IPS DF 4.7 (cell line): ENCODE data around the gene SYDE2.
"Not testable (repeated sequence)": the region's sequence is repeated elsewhere in the genome, so short reads cannot be mapped to it uniquely, and the experiment has no call there.

ENCODE experiments used
- DNase-seq: peaks from one replicate; pipeline ENCODE4 v3.0.0-alpha.2; 2013; ENCODE audit warnings: low spot score; ENCODE audit errors: extremely low read depth

The SYDE2 gene, protein sequence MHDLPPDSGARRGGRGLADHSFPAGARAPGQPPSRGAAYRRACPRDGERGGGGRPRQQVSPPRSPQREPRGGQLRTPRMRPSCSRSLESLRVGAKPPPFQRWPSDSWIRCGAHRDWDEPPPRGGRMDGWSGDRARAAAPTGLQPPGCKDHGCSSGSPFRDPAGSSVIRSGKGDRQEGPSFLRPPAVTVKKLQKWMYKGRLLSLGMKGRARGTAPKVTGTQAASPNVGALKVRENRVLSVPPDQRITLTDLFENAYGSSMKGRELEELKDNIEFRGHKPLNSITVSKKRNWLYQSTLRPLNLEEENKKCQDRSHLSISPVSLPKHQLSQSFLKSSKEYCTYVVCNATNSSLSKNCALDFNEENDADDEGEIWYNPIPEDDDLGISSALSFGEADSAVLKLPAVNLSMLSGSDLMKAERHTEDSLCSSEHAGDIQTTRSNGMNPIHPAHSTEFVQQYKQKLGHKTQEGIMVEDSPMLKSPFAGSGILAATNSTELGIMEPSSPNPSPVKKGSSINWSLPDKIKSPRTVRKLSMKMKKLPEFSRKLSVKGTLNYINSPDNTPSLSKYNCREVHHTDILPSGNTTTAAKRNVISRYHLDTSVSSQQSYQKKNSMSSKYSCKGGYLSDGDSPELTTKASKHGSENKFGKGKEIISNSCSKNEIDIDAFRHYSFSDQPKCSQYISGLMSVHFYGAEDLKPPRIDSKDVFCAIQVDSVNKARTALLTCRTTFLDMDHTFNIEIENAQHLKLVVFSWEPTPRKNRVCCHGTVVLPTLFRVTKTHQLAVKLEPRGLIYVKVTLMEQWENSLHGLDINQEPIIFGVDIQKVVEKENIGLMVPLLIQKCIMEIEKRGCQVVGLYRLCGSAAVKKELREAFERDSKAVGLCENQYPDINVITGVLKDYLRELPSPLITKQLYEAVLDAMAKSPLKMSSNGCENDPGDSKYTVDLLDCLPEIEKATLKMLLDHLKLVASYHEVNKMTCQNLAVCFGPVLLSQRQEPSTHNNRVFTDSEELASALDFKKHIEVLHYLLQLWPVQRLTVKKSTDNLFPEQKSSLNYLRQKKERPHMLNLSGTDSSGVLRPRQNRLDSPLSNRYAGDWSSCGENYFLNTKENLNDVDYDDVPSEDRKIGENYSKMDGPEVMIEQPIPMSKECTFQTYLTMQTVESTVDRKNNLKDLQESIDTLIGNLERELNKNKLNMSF

DNA sequence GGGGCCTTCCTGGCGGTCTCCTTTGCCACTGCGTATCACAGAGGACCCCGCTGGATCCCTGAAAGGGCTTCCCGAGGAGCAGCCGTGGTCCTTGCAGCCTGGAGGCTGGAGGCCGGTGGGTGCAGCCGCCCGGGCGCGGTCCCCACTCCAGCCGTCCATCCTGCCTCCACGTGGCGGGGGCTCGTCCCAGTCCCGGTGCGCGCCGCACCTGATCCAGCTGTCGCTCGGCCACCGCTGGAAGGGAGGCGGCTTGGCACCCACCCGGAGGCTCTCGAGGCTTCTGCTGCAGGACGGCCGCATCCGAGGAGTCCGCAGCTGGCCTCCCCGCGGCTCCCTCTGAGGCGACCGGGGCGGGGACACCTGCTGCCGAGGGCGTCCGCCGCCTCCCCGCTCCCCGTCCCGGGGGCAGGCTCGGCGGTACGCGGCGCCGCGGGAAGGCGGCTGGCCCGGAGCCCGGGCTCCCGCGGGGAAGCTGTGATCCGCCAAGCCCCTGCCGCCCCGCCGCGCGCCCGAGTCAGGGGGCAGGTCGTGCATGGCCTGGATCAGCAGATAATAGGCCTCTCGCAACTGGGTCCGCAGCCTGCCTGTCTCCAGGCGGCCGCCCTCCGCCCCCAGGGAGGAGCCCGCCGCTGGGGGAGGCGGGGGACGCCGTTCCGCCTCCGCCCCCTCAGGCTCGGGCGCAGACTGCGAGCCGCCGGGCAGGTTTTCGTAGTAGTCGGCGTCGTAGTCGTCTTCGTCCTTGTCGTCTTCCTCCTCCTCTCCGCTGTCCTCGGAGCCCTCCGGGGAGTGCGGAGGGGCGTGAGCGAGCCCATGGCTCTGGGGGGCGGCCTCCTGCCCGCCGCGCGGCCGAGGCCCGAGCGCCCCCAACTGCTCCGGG lies at the start of gene SYDE2:
Gene SYDE2, minus strand, starts transcription at position 554 of the 877 bp plus-strand sequence. Its CDS starts 20 bp downstream, at position 534.
- no peak for DNase-seq

GRCh38 chr1:85249042-85249441 lies 48.2 kb upstream of the SYDE2 start:
- DNase-seq, result not testable (repeated sequence)

DNA sequence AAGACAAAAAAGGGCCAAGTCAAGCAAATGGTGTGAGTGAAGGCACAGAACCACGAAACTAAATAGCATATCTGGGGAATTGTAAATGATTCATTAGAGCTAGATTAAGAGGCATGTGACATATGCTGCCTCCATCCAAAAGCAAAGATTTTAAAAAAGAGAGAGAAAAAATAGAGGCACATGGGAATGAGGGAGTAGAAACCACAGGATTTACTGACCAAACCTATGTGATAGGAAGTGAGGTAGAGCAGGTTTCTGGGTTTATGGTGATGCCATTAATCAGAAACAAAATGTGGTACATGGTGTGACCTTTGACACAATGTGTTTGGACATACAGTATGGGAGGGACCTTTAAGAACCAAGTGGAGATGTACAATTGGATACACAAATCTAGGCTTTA lies 45.1 kb upstream of the SYDE2 start:
- DNase-seq, result no peak

GRCh38 chr1:85245456-85245855 lies 44.6 kb upstream of the SYDE2 start:
- DNase-seq, result no peak

GRCh38 chr1:85244271-85245061 lies 43.6 kb upstream of the SYDE2 start:
- DNase-seq, result no peak

- DNase-seq, result no peak
Measured at GRCh38 chr1:85243372-85243771, 42.6 kb upstream of the SYDE2 start.

DNA sequence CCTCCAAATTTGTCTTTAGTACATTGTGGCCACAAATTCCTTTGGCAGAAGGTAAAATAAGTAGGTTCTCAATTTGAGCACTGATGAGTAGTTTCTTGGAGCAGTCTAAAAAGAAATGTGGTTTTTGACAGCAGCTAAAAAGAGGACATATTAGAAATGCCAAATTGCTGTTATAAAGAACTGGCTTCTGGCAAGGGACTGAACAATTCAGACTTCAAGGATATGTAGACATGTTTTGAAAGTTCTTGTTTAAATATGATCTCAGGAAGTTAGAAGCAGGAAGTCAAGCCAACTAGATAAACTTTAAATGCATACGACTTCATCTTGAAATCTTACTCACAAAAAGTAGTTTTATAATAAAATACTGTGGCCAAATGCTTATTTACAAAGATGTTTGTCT lies 39.8 kb upstream of the SYDE2 start:
- DNase-seq, result no peak

DNA sequence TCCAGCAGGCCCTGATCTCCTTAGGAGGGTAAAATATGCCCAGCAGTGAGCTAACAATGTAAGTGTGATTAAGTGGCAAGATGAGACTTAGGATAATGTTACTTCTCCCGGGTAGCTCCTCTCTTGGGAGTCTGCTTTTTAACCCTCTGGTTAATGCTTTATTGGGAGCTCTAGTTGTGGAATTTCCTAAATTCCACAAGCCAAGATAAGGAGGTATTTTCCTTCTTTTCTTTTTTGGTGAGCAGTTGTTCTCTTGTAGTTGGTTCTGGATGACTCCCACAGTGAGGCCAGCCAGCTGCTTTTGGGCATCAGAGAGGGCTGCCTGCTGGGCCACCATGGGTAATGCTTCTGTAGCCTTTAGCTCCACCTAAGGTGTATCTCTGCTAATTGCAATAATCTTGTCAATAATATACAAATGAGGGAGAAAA lies 39.4 kb upstream of the SYDE2 start:
- DNase-seq, result no peak

DNA sequence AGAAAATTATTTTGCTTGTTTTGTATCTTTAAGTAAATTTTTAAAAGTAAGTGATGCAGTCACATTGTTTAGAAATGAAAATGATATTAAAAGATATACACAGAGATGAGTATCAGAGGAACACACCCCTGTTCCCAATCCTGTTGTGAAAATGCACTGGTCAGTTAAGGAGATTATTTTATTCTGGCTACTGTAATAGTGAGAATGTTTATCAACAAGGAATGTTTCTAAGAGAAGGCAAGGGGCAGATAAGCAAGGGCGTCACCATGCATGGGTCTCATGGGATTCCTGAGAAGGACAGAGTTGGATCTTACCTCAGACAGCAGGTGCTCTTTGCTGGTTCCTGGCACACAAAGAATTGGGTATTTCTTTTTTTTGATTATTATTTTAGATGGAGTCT lies 36.8 kb upstream of the SYDE2 start:
- no peak for DNase-seq

GRCh38 chr1:85230305-85230977 lies 29.6 kb upstream of the SYDE2 start:
- DNase-seq, result no peak

- DNase-seq, result no peak
Measured at GRCh38 chr1:85229574-85230097, 28.8 kb upstream of the SYDE2 start.

DNA sequence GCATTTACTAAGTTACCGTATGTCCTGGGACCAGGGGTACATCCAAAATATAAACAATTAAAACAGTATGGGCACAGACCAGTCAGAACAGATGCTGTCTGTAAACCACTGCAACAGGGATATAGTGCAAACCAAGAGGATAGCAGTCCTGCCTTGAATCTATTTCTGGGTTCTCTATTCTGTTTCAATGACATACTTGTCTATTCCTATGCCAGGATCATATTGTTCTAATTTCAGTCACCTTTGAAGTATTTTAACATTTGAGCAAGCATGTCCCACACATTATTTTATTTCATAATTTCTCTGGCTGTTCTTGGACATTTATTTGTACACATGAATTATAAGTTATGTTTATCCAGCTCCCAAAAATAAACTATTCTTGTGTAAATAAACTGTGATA lies 28.2 kb upstream of the SYDE2 start:
- DNase-seq, result no peak

- no peak for DNase-seq
Measured at GRCh38 chr1:85225624-85226380, 25.0 kb upstream of the SYDE2 start.

DNA sequence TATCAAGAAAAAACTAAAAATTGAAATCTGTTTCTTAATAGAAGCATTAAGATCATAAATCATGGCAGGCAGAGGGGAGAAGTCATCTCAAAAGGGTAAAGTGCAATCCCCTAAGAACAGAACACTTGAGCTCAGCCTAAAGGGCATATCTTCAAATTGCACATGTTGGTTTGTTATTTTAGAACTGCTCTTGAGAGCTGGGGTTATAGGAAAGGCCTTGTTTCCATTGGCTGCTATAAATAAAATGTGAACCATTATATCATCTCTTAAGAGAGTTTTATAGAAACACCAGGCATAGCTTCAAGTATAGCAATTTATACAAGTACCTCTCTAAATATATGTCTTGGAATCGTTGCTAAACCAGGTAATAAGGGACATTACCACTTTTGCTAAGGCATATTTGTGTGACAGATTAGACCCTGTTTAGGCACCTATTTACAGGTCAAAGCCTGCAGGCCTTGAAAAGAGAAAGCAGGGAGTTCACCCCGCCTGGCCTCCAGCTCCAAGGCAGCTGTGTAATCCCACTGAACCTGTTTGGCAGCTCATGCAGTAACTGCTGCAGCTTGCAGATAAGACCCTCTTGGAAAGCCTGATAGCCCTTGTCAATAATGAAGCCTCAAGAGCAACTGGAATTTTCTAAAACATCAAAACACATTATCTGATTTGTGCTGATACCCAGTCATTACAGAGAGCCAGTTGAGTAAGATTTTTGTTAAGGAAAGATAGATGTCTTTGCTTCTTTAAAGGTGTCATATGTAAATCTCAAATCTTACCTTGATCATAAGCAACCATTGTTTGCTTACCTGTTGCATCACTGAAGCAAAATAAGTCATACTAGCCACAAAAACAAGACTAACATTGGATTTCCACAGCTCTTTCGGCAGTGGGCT lies 24.2 kb upstream of the SYDE2 start:
- DNase-seq, result no peak

DNA sequence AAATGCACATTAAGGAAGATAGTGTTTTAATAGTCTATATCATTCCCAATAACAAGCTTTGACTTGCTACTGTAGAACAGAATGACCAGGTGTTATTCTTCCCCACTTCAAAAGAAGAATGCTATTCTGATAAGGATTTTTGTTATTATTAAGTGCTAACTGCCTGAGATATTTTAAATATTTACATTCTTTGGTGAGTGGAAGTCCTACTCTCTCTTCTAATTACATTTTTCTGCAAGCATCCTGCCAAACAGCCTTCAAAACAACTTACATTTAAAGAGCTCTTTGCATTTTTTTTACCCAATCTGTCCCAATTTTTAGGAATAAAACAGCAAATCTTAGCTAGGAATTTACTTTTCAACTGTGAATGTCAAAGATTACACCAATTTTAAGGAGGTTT lies 23.5 kb upstream of the SYDE2 start:
- DNase-seq, result no peak

- DNase-seq, result no peak
Measured at GRCh38 chr1:85223334-85223733, 22.5 kb upstream of the SYDE2 start.

DNA sequence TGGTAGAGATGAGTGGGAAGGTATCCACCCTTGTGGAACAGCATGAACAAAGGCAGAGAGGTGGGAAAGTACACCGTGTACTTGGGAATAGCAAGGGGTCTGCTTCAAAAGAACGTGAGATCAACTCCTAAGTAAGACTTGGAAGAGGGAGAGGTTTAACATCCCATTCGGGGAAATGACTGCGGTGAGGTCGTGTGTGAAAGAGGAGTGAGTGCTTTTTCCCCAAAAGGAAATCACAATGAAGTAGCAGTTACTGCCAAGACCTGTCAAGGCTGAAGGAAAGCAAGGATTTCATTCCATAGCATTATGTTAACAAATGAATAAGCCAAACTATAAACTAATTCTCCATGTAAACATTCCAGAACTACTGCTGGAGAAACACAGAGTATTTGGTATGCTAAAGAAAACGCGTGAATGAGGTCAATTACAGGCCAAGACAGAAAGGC lies 20.0 kb upstream of the SYDE2 start:
- no peak for DNase-seq
